NCI-H2029 treated with DMSO at 0.1 percent for 48 hours (cell line): ENCODE data around the gene KCTD21.

Experiments used
- DNase-seq: peaks from one replicate; lab custom pipeline; 2025; lab: John Stamatoyannopoulos, UW

Gene KCTD21

DNA sequence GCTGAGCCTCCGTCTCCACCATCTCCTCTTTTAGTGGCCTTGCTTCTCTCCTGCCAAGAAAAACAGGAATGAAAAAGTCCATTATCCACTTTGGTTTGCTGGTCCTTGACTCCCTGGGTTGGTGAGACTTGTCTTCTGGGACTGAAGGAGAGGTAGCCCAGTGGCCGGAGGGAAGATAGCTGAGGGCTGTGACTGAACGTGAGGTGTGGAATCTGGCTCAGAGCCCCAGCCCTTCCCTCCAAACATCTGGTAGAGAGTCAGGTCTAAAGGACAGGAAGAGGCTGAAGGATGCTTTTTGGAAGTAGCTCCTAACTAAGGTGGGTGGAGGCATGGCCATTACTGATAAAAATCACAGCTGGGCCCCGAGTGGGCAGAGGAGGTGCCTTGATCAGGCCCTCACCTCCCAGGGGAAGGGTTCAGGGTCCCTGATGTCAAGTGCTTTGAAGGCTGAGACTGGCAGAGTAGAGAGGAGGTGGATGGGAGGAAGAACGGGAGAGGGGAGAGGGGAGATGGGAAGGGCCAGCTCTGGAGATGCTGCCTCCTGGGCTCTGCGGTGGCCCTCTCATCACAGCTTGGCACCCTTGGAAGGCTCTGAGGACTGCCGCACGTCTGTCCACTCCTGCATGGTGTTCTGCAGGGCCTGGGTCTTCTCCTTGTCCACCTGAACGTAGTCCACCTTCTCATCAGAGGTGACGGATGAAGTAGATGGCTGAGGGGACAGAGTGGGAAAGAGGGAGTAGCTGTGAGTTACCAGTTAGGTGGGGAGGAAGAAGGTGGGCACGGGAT lies 30.5 kb upstream of the KCTD21 start:
- no peak for DNase-seq

DNA sequence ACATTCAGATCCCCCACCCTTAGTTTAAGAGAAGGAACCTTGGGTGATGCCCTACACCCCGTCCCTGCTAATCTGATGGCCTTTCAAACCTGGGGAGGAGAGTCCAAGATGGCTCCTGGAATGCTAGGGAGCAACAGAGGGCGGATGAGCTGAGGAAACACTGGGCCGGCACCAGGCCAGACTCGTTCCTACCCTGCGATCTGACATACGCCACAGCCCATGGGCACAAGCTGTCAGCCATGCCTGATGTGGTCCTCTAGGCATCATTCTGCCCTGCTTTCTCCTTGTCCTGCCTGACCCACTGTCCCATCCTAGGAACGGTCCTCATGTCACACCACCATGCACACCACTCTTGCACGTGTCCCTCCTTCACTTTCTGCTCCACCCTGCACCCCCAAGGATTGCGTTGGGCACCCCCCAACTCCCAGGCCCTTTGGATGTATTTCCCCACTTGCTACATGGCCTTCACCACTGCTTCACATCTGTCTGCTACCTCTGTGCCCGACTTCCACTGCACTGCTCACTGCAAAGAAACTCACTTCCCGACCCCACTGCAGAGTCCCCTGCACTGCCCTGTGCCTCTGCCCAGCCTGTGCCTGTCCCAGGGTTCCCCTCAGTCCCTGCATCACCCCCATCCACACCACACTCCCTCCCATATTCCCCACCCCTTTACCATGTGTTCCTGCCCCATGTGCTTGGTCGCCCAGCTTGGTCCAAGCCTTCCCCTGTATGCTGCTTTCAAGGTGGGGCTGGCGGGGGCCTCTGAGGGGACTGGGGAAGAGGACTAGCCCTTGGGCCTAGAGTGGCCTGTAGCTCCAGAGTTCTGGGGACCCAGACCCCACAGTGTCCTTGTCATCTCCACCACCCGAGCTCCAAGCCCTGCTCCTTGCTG lies 29.5 kb upstream of the KCTD21 start:
- no peak for DNase-seq

DNA sequence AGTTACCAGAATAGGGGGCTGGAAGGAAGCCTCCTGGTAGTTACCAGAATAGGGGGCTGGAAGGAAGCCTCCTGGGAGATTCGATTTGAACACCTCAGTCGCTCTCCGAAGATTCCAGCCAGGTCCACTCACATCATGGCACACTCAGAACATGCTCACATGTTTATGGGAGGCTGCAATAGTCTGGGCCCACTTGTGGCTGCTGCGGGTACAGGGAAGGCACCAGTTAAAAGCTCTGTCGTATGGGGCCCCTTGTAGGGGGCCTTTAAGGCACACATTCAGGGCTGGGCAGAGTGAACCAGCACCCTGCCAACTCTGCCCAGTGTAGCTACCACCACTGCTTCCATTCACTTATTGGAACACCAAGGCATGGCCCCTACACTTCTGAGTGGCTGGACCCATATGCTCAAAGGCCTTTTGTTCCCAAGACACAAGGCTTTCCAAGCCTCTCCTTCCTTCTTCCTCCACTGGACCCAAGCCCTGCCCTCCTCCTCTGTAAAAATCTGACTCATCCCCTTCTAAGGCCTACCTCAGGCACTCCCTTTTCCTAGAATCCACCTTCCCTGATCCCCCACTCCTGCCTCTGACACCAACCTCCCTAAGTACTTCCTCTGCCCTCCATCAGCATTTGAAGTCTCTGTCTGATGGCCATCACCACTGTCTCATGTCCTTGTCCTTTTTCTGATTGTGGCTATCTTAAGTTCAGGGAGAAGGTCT lies 28.3 kb upstream of the KCTD21 start:
- no peak for DNase-seq

DNA sequence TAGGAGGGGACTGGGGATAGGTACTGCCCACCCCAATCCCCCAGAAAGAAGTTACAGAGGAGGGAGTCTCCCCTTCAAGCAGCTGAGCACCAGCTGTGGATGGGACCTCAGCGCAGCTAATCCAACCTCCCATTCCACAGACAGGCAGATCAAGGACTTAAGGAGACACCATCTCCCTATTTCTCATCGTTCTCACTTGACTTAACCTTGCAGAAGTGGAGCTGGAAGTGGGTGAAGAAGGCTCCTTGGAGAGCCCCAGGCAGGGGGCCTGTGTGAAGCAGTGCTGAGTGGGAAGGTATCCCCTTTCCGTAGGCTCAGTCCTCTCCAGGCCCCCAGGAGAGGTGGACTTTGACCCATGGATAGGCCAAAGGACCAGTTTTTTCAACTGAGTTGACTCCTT lies 27.6 kb upstream of the KCTD21 start:
- no peak for DNase-seq

DNA sequence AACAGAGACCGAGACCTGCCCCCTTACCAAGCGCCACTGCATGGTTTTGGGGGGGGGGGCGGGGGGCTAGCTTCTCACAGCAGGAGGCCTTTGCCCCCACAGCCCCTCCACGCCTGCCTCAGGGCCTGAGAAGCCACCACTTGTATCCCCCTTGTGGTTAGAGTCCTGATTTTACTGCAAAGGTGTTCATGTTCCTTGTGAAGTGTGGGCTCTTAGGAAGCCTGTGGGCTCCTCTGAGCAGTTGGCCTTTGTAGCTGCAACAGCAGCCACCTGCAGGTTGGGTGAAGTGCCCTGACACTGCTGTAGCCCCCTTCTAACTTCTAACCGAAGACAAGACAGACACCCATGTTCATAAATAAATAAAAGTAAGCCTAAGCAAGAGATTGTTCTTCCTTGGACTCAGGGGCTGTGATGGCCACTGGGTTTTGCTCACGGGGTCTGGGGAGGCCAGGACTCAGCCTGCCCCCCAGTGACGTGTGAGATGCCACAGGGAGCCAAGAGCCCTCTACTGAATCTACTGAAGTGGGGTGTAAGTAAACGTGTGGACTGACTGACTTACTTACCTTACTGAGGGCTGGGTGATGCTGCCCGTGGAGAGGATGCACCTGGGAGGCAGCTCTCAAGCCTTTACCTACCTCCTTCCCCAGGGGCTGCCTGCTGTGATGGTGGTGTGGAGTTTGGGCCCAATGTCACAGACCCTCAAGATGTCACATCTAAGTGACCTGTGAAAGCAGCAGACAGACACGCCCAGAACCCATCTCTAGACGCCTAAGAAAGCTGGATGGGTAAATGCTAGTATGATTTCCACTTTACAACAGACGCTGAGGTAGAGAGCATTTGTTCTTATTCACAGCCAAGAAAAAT lies 26.1 kb upstream of the KCTD21 start:
- DNase-seq = no peak

DNA sequence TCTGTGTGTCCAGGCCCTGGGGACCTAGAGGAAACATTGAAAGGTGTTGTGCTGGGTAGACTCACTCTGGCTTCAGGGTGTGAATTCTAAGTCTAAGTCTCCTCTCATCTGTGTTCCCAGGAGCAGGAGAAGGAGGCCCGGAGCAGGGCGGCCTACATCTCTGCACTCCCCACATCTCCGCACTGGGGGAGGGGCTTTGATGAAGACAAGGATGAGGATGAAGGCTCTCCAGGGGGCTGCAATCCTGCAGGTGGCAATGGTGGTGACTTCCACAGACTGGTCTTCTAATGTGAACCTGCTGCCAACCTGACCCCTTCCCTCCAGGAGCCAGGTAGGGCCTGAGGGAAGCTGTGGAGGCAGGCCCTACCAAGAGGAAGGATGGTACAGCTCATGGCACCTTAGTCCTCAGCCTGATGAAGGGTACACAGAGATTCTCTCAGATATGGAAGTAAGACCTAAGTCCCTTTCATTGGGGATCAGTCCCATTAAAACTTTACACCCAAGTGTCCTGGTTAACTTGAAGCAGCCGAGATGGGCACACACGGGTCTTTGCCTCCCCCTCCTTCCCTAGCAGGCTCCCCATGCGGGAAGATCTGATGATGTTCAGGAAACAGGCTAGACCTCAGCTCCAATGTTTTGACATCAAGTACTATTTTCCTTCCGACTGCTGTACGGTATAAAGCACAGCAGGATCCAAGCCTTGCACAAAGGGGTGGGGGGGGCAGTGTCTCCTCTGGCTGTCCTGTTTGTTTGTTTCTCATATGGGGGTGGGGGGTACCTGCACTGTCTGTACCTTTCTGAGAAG lies 25.3 kb upstream of the KCTD21 start:
- no peak for DNase-seq

DNA sequence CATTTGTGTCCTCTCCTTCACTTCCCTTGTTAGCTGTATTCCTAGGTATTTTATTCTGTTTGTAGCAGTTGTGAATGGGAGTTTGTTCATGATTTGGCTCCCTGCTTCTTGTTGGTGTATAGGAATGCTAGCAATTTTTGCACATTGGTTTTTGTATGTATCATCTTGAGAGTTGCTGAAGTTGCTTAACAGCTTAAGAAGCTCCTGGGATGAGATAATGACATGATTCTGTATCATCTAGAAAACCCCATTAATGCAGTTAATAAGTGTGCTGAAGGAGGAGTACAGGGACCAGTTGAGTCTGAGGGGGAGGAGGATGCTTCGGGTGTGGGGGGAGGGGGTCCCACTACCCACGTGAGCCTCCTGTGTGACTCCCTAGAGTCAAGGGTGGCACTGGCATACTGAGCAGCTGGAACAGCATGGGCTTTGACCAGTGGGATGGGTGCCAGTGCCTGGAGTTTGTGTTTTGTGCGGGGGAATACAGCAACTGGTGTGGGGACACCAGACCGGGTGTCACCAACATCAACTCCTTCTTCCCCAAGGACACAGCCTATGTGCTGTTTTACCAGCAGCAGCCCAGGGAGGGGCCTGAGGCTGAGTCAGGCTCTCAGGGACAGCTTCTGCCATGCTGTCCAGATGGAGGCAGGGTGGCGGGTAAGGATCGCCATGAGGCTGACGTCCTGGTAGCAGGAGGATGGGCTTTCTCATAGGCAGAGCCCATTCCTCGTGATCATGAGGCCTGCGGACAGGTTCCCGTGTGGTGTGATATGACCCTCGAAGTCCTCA lies 24.4 kb upstream of the KCTD21 start:
- DNase-seq = no peak

DNA sequence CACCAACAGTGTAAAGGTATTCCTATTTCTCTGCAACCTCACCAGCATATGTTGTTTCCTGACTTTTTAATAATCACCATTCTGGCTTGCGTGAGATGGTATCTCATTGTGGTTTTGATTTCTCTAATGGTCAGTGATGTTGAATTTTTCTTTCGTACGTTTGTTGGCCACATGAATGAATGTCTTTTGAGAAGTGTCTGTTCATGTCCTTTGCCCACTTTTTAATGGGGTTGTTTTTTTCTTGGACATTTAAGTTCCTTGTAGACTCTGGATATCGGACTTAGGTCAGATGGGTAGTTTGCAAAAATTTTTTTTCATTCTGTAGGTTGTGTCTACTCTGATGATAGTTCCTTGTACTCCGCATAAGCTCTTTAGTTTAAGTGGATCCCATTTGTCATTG lies 23.1 kb upstream of the KCTD21 start:
- no peak for DNase-seq

DNA sequence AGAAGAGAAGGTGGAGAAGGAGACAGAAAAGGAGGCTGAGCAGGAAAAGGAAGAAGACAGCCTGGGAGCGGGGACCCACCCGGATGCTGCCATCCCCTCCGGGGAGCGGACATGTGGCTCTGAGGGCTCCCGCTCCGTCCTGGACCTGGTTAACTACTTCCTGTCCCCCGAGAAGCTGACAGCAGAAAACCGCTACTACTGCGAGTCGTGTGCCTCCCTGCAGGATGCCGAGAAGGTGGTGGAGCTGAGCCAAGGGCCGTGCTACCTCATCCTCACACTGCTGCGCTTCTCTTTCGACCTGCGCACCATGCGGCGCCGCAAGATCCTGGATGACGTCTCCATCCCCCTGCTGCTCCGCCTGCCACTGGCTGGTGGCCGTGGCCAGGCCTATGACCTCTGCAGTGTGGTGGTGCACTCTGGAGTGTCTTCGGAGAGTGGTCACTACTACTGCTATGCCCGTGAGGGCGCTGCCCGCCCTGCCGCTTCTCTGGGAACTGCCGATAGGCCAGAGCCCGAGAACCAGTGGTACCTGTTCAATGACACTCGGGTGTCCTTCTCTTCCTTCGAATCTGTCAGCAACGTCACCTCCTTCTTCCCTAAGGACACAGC lies 21.7 kb upstream of the KCTD21 start:
- DNase-seq = no peak

DNA sequence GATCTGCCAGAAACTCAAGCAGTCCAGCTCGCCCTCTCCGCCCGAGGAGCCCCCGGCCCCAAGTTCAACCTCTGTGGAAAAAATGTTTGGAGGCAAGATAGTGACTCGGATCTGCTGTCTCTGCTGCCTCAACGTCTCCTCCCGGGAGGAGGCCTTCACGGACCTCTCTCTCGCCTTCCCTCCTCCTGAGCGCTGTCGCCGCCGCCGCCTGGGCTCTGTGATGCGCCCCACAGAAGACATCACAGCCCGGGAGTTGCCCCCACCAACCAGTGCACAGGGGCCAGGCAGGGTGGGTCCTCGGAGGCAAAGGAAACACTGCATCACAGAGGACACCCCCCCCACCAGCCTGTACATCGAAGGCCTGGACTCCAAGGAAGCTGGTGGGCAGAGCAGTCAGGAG lies 21.1 kb upstream of the KCTD21 start:
- no peak for DNase-seq

DNA sequence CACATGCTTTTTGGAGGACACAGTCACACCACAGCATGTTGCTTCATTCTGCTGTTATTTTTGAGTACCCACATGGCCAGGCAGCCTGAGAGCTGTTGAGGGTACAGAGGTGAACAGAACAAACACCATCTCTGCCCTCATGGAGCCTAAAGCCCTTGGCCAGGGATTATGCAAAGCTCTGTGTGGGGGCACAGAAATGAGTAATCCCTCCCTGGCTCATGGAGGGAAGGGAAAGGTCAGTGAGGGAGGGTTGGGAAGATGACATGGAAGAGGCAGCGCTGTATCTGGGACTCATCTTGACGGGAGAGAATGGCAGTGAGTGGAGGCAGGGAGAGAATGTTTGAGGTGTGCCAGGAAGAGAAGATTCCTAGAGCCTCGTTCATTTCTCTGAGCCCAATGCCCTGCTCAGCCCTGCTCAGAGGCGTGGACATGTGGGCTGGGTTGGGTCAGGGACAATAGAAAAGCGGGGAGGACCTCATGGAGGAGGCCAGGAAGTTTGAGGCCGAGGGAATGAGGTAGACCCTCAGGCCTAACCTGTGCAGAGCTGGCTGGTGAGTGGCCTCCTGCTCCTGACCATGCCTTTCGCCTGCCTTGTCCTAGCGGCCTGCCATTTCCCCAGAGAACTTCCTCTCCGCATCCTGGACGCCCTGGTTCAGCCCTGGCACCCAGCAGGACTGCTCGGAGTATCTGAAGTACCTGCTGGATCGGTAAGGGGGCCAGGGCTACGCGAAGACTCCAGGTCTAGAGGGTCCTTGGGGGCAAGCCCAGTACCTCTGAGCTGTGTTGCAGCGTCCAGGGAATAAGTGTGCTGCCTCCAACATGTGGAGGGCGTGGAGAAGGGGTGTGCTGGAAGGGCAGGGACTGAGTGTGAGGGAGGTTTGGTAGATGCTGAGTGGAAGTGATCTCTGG lies 20.1 kb upstream of the KCTD21 start:
- DNase-seq = no peak

DNA sequence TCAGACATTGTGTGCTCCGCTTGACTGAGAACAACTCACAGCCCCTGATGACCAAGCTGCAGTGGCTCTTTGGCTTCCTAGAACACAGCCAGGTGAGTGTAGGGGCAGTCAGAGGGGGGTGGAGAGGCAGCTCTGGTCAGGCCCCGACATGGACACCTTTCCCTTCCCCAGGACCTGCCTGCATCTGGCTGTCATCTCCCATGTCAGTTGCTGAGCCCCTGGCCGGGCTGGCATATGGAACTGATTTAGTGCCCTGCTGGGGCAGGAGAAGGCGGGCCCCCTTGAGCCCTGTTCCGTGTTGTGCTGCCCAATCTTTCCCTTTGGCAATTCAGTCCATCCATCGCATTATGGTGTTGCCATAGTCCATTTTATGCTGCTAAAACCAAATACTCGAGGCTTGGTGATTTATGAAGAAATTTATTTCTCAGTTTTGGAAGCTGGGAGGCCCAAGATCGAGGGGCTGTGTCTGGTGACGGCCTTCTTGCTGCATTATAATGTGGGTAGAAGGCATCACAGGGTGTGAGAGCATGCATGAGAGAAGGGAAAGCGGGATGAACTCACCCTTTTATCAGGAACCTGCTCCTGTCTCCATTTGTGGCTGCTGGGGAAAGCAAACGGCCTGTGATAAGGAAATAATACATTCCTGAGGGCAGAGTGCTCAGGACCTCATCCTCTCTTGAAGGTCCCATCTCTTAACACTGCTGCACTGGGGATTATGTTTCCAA lies 19.3 kb upstream of the KCTD21 start:
- no peak for DNase-seq

DNA sequence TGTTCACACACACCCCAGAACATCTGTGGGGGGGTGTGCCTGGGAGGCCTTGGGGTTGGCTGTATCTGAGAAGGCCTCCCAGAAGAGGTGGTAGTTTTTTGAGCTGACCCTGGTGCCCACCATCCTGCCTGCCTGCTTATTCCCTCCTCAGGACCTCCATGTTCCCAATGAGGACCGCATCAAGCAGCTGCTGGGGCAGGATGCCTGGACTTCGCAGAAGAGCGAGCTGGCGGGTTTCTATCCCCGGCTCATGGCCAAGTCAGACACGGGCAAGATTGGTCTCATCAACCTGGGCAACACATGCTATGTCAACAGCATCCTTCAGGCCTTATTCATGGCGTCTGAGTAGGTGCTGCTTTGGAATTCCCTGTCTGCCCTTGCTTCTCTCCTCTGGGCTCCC lies 17.3 kb upstream of the KCTD21 start:
- no peak for DNase-seq

DNA sequence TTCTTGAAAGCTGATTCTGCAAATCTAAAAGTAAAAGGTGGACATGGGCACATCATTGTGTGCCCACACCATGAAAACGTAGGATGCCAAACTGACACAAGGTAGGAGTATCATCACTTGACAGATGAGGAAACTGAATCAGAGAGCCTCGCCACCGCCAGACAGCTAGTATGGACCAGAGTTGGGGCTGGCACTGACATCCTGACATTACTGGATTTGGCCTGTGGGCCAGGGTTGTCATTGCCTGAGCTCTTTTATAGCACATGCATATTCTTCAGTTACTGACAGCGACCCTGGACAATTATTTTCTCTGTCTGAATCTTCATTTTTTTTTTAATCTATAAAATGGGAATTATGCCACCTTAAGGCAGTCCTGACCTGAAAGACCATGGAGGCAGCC lies 16.8 kb upstream of the KCTD21 start:
- DNase-seq = no peak

DNA sequence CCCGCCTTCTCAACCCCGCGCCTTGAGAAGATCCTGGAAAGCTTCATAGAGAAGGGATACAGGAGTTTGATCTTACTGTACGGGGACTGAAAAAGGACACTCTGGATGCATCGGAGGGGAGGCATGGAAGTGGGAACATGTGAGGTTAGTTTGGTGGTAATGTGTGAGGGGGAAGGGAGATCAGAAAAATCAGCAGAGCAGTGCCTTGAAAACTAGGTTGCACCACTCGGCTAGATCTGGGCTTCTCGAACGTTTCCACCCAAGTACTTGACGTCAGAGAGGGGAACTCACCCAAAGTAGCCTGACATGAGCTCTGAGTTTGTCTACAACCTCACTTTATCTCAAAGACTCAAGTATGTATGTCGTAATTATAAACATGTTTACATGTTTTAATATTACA lies 14.8 kb upstream of the KCTD21 start:
- no peak for DNase-seq

DNA sequence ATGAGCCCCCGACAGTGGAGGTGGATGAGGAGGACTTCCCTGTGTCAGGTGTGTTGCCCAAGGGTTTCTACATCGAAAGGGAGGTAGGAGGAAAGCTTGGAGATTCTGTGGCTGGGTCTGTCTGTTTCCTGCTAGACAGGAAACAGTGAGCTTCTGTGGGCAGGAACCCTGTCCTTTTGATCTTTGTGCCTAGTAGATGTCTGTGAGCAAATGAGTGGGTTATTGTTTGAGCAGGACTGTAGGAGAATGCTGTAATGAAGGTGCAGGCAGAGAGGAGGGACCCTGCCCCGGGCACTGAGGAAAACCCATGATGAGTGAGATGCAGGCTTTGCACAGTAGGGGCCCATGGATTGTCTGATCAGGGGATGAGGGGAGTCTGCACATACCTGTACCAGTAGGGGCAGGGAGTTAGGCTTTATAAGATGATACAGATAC lies 14.3 kb upstream of the KCTD21 start:
- no peak for DNase-seq

DNA sequence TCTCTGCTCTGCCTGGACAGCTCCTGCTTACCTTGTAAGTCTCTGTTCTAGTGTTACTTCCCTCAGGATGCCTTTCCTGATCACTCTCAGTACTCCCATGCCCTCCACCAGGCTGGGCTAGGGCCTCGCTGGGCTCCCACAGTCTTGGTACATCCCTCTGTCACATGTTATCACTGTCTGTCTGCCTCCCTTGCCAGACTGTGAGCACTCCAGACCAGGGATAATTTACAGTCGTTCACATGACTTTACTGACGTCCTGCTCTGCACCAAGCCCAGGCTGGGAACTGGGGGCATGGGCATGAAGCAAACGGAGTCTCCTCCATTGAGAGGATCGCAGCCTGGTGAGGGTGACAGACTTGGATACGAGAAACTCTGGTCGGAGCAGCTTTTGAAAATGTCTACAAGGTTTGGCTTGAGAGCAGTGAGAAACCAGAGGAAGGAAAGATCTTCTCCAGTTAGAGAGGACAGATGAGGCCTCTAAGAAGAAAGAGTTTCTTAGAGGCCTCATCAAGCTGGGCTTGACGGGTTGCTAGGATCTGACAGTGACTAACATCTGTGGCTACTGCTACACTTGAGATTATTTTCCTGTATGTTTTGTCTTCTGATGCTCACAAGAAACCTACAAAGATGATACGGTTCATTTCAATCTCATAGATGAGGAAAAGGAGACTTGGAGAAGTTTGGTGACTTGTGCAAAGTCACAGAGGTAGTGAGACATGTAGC lies 12.8 kb upstream of the KCTD21 start:
- DNase-seq = no peak
